NCI-H446 treated with DMSO at 0.1 percent for 48 hours (cell line): Measurements from ENCODE around the gene OLFML2A.
"Not testable (repeated sequence)": the region's sequence is repeated elsewhere in the genome, so short reads cannot be mapped to it uniquely, and the experiment has no call there.

Experiments
- DNase-seq: peaks from one replicate; lab custom pipeline; 2025; lab: John Stamatoyannopoulos, UW

The OLFML2A gene

DNA sequence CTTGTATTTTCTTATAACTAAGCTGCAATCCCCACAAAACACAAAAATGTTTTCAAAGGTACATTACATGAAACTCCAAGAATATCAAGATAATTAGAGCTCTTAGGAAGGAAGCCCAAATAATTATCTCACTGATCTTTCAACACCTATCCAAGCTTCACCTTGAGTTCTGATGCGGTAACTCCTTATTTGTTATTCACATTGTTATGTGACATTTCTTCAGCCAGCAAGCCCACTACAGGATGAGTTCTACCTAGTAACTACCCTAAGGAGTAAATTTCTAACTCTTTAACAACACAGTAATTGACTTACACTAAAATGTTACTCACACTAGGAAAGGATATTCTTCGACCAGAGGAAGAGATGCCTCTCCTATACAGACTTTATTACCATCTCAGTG is 15.7 kb upstream of the OLFML2A start:
- DNase-seq: no peak

DNA sequence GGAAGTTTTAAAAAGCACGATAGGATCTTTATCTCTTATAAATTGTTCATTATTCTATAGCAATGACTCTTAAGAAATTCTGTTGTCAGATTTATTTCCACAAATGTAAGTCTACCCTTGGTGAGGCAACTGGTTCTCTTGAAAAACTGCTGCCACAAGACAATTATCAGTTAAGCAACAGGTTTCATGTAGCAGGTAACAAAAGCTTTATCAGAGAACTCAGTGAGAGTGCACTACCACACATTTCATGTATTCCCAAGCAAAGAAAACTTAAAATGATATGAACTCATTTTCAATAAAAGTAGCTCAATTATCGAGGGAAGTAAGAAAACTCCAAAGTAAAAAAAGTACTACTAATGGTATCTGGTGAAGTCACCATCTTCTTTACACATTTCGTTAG is 15.2 kb upstream of the OLFML2A start:
- DNase-seq: no peak

- no peak for DNase-seq
Measured at GRCh38 chr9:124762633-124763032, 14.3 kb upstream of the OLFML2A start.

DNA sequence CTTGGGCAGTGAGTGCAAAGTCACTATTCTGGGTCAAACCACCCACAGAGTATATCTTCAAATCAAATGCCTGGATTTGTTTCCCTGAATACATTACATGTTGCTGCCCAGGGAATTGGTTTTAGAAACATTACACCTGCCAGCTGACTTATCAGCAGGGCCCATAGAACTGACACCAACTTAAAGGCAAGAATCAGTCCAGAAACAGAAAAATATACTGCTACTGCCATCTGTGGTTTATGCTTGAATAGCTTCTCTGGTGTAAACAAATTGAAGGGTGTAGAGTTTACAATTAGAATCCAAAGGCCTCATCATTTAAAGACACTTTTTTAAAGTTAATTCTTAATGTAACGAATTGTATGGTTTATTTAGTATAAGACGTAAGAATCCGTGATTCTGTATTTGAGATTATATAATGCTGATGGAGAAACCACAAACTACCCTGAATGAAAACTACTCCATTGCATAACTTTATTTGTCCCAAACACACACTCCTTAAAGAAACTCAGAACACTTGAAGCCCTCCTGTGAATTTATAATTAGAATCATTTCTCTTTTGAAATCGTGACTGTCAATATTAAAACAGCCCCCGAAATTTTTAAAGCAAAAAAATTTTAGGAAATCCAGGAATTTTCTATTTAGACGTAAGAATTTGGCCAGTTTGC is 12.0 kb upstream of the OLFML2A start:
- no peak for DNase-seq

- DNase-seq: no peak
Measured at GRCh38 chr9:124765439-124765835, 11.5 kb upstream of the OLFML2A start.

DNA sequence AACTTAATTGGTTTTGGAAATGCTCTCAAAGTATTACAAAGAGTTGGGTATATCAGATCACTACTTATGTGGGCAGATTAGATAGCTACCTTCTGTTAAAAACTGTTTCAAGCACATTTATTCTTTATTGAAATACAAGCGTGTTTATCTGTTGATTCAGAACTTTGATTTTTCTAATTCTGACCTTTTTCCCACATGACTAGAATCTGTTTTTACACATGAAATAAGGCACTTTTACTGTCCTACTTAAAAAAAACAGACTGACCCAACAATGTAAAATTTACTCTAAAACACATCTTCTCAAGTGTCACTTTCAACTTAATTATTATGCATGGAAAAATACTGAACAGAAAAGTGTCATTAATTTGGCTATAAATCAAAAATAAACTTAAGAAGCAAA is 10.6 kb upstream of the OLFML2A start:
- no peak for DNase-seq

GRCh38 chr9:124766815-124767554 is 9.9 kb upstream of the OLFML2A start:
- no peak for DNase-seq

DNA sequence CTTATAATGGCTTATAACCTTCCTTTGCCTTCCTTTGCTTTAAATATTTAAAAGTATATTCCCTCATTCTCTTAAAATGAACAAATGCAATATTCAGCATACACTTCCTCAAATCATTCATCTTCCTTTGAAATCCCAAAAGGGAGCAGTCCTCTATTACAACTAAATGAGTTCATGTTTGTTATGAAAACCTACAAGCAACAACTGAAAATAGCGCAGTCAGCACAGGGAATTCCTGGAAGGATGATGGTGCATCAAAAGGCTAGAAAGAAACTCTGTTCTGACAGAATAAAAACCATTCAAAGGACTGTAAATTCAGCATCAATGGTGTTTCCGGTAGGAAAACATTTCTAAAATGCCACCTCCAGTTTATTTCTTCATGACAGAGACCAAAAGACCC is 9.1 kb upstream of the OLFML2A start:
- DNase-seq: no peak

DNA sequence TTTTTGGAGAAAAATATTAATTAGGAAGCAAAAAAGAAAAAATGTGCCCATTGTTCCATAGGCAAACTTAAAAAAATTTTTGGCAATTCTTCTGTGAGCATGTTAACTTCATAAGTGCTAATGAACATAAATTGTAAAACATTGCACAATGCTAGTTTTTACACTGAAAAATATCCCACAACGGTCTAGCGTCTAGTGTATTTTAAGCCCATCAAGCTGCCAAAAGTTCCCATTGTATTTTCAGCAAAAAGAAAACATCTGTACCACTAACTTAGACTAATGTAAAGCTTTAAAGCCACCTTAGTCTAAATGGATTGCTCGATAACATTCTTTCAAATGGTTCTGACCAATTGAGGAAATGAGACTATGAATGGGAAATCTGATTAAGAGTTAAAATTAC is 8.6 kb upstream of the OLFML2A start:
- DNase-seq: no peak

DNA sequence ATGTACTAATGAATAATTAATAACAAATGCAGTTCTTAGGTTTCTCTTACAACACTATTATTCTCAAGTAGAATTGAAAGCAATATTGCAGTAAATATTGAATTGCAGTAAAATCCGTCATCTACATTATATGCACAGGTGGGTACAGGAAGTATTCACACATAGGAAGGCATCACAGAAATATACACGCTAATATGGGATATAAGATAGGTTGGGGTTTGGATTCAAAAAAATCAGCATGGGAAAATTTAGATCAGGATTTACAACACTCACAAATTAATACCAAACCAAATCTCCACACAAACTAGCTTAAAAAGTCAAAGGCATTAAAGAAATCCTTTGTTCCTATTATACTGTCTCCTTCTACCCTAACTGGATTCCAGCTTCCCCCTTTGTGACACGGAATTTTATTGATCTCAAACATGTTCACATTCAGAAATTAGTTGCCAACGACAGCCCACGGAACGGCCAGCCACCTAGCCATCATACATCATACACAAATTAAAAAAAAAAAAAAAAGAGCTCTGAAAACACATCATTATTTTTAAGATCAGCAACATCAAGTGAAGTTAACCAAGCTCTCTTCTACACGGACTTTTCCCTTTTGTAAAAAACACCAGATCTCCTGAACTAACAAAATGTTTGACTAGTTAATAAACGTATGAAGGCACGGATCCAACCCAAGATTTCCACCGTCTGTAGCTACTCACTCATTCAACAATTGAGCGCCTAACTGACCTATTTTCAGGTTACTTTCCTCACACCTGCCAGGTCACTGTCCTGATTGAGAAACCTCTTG is 8.0 kb upstream of the OLFML2A start:
- no peak for DNase-seq

DNA sequence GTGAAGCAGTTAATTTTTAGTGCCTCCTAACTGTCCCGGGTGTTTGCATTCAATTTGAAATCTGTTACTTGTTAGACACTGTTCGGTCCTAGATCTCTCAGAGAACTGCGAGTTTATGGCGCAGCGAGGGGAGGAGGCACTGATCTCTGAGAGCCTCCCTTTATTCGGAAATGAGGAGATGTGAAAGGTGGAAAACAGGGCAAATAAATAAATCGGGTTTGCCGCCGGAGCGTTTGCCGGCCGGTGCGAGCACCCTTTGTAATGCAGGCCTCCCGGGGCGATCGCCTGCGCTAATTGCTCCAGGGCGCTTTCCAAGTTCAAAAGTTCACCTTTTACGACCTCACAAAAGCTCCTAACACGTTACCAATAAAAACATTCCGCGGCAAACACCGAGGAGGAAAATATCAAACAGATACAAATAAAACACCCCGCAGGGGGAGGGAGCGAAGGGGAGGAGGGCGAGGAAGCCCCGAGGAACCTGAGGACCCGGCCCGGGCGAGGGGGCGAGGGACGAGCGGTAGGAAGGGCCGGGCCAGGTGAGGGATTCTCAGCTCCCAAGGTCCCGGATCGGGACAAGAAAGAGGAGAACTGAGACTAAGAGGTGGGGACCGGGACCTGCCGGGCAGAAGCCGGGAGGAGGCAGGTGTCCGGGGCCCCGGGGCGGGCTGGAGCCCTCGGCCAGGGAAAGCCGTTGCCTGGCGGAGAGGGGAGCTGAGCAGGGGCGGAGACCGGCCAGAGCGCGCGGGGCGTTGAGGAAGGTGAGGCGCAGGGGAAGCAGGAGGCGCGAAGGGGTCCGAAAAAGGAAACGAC is 7.2 kb upstream of the OLFML2A start:
- no peak for DNase-seq

- DNase-seq: no peak
Measured at GRCh38 chr9:124770359-124771020, 6.4 kb upstream of the OLFML2A start.

DNA sequence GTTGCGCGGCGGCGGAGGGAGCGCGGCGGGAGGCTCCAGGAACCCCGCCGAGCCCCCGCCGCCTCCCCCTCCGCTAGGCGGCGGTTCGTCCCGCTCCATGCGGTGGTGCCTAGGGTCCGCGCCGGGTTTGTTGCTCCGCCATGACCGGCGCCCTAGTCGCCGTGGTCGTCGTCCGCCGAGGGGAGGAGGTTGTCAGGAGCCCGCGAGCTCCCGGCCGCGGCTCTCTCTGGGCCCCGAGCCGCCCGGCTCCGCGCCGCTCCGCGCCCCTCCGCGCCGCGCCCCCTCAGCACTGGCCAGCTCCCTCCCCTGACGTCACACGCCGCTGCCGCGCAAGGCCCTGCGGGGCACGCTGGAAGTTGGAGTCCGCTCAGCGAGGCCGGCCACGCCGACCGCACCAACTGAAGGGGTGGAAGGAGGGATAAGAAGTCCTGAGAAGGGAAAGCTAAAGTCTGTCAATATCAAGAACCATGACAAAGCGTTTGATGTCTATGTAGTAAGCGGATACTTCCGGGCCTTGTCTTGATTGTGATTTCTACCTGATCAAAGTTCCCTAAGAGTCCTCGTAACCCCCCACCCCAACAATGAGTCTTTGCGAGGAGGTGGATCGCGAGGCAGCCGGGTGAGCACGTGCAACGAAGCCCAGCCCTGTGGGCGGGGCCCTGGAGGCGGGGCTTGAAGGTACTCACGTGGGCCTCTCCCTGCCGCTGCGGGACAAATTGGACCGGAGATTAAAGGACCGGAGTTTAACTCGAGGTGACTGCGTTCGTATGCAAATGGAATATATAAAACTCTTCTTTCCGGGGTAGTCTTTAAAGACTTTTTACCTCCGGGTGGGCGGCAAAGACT is 5.7 kb upstream of the OLFML2A start, which contains the start of gene NR6A1:
TSS of gene NR6A1 (minus strand) at position 291 of the 846 bp plus-strand sequence.
- peak; percentile 82 for DNase-seq

DNA sequence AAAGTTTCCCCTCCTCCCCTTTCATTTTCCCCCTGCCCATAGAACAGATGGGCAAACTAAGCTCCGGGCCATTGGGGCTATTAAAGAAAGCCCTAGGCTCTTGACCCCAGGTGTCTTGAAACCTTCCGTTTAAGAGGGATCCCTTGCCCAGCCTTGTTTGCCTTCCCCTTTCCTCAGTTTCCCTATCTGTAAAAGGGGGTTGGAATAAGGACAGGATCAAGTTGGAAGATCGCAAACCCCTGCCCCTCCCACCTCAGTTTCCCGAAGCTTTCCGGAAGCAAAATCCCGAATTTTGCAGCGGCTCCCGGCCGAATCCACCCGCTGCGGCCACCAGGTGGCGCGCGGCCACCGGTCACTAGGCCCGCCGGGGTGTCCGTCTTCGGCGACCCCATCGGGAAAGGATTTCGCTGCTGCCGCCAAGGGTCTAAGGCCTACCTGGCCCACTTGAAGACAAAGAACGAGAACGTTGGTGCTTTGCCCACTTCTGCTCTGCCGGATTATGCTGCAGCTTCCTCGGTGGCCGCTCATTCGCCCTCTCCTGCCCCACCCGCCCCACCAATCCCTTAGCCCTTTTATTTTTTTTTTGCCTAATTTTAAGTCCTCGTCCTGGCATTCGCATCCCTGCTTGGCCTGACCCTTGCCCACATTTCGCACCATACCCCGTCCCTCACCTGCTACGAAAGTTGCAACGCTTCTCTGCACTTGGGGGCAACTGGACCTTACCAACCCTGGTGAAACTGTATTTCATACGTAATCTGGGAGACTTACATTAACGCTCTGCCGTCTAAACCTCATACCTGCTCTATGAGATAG is 4.9 kb upstream of the OLFML2A start:
- DNase-seq: peak; percentile 9

DNA sequence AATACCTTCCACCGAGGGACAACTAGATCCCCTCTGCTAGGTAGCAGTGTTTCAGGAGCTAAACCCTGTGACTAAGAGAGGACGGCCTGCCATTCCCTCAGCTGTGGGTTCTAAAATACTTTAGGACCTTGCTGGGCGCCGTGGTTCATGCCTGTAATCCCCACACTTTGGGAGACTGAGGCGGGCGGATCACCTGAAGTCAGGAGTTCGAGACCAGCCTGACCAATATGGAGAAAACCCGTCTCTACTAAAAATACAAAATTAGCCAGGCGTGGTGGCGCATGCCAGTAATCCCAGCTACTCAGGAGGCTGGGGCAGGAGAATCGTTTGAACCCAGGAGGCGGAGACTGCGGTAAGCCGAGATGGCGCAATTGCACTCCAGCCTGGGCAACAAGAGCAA is 4.1 kb upstream of the OLFML2A start:
- DNase-seq: not testable (repeated sequence)

DNA sequence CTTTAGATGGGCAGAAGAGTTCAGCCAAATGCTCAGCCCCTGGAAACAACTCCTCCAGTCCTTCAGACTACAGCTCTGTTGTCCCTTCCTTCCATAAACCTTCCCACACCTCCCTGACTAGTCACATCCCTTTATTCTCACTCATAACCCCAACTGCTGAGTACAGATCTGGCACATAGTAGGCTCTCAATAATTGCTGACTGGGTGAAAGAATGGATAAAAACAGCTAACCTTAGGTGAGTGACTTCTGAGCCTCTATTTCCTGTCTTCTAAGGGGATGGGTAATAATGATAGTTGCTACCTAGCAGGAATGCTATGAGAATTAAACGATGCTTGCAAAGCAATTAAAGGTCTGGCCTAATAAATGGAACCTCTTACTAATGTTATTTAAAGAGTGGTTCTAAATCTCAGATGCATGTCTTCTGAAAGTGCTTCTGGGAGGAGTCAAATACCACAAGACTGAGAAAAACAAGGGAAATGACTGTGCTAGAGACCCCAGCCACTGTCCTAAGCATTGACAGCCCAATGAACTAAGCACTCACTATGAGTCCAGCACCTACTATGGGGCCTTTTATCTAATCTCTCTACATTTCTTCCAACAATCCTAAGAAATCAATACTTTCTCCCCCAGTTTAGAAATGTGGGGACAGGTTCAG is 3.3 kb upstream of the OLFML2A start:
- DNase-seq: no peak

- DNase-seq: peak; percentile 24
Measured at GRCh38 chr9:124774129-124774978, 2.6 kb upstream of the OLFML2A start.

DNA sequence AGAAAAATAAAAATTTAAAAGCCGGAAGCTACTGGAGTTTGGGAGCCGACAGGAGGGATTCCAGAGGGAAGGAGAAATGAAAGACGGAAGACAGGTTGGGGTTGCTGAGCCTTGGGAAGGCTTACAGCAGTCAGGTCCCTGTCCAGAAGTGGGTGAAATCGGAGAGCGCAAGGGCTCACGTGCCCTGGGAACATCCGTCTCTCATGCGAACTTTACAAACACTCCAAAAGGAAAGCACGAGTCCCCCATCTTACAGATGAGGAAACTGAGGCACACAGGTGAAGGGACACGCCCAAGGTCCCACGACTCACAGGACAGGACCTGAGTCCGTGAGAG is 347 bp upstream of the OLFML2A start:
- no peak for DNase-seq
